Left ventricle myocardium superior (tissue), 1 donor: ENCODE results near the gene ENTPD3. TPM values are rescaled to one million over a fixed set of nuclear protein-coding genes. Genes with fewer than 3 reads are reported as not detected.

Experiments used
- ATAC-seq: fragments of 200-7000 bp; cut with Tn5 transposase; one replicate; pipeline ENCODE4 v1.9.1; 2020; ENCODE audit warnings: mild to moderate bottlenecking, moderate library complexity
- DNase-seq: peaks from one replicate; pipeline ENCODE4 v3.0.0-alpha.2; 2020
- intact Hi-C: fragments of 100-400 bp; cut with micrococcal nuclease; formaldehyde crosslinking; loops from one replicate; pipeline ENCODE4 v1.11.0; 2022
- long read RNA-seq: library from polyadenylated mRNA; unstranded; transcript quantifications from one replicate; pipeline ENCODE4 v2.0.0, GENCODE V29; 2021
- total RNA-seq: library from RNA; stranded (reverse); fragmentation: NEBNext Ultra II Directional; extraction: Animal tissue kit (Norgen Biotek cat#: 25700); gene quantifications from one replicate; pipeline ENCODE4 v1.2.1, GENCODE V29; 2021
- donor health status: DM: no; HTN: yes; CAD: no; lungs with severe emphysema.

The ENTPD3 gene
- total RNA-seq: 0.12 TPM
- long read RNA-seq: 0 reads

DNA sequence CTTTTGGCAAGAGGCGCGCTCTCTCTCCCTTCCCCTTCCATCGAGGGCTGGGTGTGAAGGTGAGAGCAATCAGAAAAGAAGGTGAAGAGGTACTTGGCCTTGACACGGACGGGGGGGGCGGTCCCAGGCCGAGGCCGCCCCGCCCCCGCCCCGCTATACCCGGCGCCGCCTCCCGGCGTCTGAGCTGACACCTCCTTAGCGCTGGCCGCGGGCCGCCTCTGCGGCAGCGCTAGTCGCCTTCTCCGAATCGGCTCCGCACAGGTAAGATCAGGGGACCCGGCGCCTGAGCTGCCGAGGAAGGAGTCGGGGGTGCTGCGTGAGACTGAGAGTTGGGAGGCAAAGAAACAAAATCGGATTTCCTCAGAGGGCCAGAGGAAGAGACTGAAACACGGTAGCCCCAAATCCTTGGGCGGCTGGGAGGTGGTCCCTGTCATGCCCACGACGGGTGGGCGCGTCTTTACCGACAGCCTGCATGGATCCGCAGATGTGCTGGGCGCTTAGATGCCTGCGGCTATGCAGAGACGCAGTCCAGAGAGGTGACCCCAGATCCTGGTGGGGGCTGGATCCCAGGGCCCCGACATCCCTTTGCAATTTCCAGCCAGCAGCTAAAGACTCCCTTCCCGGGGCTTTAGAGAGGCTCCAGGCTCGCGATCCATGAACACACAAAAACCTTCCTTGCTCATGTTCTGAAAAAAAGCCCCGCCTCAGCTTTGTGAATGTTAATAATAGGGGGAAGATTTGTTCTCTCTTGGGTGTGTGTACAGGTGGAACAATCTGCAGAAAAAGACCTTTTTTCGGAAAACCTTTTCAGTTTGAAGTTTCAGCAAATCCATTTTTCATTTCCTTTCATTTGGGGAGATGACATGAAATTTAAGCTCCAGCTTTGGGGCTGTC is at the start of gene ENTPD3:
Gene ENTPD3, plus strand, starts transcription at position 184 of the 894 bp plus-strand sequence. CDS start 874 bp downstream, outside the sequence.
- peak; percentile 85 for ATAC-seq
- peak; percentile 52 for DNase-seq
- intact Hi-C loops: no loop called here

DNA sequence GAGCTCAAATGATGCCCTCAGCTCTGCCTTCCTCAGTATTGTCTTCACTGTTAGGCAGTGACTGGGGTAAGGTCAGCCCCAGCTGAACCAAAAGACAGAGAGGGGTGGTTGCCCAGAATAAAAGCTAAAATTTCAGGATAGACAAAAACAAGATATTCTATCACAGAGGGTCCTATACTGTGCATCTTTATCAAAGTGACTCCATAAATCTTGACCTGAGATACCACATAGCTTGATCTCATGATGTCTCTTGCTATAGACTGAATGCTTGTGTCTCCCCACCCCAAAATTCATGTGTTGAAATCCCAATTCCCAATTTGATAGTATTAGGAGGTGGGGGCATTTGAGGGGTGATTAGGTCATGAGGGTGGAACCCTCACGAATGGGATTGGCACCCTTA is 47.1 kb upstream of the ENTPD3 start:
- ATAC-seq (no peak), DNase-seq (no peak)
- intact Hi-C loops: loop anchor here (10.0 kb wide), 1 partner anchor 1515 kb away; no protein-coding TSS in a partner anchor

- DNase-seq (no peak), ATAC-seq (no peak)
- intact Hi-C loops: loop anchor here (10.0 kb wide), 1 partner anchor 1514 kb away; no protein-coding TSS in a partner anchor
Measured at GRCh38 chr3:40340541-40341170, 46.3 kb upstream of the ENTPD3 start.

DNA sequence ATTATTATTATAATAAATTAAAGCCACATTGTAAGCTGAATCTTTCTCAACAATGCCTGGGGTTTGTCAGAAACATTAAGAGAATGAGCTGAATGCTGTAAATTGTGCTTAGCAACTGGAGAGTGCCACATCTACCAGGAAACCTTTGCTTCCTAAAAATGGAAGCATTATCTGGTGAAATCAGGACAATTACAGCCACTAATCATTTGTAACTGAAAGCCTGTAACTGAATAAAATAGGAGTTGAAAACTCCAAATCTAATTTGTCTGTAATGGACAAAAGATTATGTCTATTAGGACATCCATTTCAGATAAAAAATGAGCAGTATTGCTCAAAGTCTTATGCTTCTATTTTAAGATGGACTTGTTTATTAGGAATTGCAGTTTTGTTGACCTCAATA is 45.3 kb upstream of the ENTPD3 start:
- intact Hi-C loops: loop anchor here (10.0 kb wide), 1 partner anchor 1513 kb away; no protein-coding TSS in a partner anchor
- no peak for DNase-seq
- ATAC-seq: no peak

DNA sequence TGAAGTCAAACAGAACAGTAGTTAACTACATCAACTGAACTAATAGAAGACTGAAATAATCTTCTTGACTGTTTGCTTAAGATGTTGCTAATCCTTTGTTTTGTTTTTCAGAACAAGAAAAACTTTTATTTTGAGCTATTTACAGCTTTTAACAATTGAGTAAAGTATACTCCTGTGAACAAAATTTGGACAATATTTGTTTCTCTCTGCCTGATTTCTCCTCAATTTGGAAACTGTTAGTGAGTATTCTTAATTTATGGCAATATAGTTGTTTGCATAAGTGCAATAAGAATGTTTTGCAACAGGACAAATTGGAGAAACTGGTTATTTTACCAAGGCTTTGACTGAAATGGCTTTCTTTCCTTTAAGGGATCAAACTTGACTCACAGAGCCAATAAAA is 36.5 kb upstream of the ENTPD3 start:
- DNase-seq (no peak), ATAC-seq (no peak)
- intact Hi-C loops: no loop called here

- DNase-seq (no peak), ATAC-seq (no peak)
- intact Hi-C loops: no loop called here
Measured at GRCh38 chr3:40355410-40355809, 31.6 kb upstream of the ENTPD3 start.

DNA sequence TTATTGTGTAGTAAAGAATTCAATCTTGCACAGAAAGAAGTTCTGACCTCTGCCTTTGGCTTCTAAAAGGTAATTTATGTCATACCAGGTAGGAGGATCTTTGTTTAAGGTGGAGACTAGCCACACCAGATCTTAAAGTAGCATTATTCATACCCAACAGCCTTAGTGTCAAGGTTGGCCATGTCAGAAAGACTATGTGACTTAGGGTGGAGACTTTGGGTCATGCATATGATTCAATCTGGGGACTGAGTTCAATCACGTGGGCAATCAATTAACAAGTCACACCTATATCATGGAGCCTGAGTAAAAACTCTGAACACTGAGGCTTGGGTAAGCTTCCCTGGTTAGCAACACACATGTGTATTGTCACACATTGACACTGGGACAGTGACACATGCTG is 28.5 kb upstream of the ENTPD3 start:
- intact Hi-C loops: no loop called here
- no peak for ATAC-seq
- DNase-seq: no peak

DNA sequence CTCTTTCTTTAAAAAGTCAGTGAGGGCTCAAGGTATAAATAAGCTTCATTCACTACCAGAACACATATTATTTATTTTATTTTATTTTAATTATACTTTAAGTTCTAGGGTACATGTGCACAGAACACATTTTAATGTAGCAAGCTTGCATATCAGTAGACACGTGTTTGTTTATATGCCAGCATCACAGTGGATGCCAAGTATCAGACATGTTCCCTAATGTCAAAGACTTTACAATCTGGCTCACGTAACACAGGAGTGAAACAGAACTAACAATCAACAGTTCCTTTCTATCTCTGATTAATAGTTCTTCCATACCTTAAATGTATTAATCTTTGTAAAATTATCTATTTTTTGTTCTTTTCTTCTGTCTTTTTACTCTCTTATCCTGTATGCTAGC is 23.3 kb upstream of the ENTPD3 start:
- intact Hi-C loops: no loop called here
- DNase-seq (no peak), ATAC-seq (peak; percentile 33)

DNA sequence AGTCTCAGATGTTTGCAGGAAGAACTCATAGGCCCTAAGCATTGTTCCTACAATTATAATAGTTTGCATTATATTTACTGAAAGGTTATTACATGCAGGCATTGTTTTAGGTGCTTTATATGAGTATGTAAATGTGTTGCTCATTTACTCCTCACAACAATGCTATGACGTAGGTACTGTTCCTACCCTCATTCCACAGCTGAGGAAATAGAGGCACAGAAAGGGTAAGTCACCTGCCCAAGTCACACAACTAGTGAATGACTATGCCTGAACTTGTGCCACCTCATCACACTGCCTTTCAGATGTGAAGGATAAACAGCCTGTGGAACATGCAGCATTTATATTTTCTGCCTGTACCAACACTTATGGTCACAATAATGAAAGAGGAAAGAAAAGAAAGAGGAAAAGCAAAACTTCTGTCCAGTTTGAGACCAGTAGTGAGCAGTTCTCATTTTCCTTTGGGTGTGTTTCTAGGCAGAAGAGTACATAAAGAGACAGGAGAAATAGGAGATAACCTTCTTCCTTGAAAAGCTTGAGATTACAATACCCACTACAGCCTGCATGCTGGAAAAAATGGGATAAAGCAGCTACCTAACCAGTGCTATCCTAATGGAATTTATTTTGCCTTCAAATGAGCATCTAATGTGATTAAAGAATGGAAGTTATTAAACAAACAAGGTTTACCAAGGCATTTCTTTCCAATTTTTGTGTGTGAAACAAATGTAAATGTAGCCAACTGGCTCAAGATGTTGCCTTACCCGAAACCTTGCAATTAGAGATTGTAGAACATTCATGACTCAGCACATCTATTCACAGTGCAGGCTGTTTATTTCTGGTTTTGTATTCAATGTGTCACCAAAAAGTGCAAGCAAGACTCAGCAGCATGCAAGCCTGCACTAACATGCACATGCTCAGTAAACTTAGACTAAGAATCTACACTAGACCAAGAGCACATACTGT is 20.5 kb upstream of the ENTPD3 start:
- no peak for DNase-seq
- intact Hi-C loops: no loop called here
- ATAC-seq: peak; percentile 12

DNA sequence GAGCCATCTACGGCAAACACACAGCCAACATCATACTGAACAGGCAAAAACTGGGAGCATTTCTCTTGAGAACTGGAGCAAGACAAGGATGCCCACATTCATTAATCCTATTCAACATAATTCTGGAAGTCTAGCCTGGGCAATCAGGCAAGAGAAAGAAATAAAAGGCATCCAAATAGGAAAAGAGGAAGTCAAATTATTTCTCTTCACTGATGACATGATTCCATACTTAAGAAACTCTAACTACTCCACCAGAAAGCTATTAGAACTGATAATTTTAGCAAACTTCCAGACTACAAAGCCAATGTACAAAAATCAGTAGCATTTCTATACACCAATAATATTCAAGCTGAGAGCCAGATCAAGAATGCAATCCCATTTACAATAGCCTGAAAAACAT is 17.3 kb upstream of the ENTPD3 start:
- ATAC-seq (no peak), DNase-seq (no peak)
- intact Hi-C loops: no loop called here

DNA sequence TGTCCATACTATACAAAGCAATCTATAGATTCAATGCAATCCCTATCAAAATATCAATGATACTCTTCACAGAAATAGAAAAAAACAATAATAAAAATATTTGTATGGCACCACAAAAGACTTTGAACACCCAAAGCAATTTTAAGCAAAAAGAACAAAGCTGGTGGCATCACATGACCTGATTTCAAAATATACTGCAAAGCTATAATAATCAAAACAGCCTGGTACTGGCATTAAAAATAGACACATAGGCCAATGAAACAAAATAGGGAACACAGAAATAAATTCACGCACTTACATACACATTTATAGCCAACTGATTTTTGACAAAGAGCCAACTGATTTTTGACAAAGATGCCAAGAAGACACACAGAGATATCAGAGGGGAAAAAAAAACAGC is 9.2 kb upstream of the ENTPD3 start:
- ATAC-seq: no peak
- DNase-seq: no peak
- intact Hi-C loops: no loop called here

DNA sequence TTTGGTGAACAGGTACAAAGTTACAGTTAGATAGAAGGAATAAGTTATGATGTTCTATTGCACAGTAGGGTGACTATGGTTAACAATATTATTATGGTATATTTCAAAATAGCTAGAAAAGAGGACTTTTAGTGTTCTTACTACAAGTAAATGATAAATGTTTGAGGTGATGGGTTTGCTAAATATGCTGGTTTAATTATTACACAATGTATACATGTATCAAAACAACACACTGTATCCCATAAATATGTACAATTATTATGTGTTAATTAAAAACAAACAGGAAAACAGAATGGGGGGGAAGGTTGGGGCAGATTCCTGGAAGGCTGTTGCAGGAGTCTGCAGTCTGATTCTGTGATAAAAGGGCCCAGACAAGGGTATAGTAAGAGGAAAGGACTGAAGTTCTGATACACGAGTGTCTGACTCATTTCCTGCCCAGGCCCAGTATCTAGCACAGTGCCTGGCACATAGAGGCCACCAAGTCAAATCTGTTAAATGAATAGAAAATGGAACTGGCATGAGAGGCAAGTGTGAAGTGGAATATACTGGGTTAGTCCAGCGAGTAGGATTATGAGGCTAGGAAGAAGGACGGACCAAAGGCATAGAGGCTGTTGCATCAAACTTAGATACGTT is 7.2 kb upstream of the ENTPD3 start:
- intact Hi-C loops: no loop called here
- no peak for ATAC-seq

DNA sequence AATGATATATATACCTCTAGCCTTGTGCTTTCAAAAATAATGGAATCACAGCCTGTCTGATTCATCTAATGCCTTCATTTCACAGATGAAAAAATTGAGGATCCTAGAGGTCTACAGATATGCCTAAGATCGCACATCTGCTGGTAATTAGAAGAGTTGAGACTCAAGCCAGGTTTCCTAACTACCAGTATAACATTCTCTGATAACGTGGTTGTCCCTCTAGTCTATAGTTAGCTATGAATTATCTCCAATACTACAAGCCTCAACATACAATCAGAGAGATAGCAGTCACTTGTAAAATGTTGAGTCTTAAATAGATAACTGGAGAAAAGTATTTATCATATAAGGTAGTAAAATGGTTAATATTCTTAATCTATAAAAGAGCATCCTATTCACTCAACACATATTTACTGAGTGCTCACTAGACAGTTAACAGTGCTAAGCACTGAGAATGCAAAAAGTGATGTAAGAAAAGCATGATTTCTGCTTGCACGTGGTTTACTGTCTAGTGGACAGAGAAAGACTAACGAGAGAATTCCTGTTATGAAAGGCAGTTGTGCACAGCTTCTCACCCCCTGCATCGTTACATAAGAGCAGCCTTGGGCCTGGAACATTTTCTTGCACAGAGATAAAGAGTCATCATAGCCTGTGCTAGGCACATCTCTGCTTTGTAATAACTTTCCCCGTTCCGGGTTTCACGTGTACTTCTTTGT is 4.9 kb upstream of the ENTPD3 start:
- DNase-seq (no peak), ATAC-seq (no peak)
- intact Hi-C loops: no loop called here

More for the DNA sequence above, 7.2 kb upstream of the ENTPD3 start:
- no peak for DNase-seq

DNA sequence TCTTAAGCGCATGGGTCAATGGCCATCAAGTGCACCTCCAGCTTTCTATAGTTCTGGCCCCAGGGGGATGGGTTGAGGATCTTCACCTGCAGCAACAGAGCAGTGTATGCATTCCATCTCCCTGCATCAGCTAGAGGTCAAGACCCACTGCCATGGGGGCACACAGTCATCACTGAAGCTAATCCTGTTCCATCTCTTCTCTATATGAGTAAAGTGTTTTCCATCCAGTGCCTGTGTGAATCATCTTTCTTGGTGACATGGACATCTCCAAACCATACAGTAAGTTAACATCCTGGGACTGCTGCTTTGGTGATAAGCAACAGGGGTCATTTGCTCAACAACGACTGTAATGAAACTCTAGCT is 4.4 kb upstream of the ENTPD3 start:
- ATAC-seq: no peak
- intact Hi-C loops: no loop called here
- DNase-seq: no peak

DNA sequence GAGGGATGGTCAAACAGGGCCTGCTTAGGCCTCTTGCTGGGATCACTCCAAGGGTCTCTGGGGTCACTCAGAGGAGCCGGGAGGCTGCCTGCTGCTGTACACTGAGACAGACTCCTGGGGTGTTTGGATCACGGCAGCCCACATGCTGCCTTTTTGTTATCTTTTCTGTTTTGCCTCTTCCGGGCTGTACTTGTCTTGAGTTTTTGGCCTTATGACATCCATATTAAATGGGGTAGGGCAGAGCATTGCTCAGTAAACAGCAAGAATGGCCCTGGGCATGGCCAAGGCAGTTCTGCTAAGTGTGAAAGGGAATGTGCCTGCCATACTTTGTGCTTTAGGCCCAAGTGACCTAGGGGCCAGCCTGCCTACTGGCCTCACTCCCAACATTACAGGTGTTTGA is 771 bp upstream of the ENTPD3 start:
- ATAC-seq (no peak), DNase-seq (no peak)
- intact Hi-C loops: no loop called here

GRCh38 chr3:40387895-40388254 is 891 bp downstream of the ENTPD3 start:
- intact Hi-C loops: no loop called here
- DNase-seq: no peak
- ATAC-seq: no peak

GRCh38 chr3:40396406-40396805 is 9.4 kb downstream of the ENTPD3 start:
- ATAC-seq (no peak), DNase-seq (no peak)
- intact Hi-C loops: no loop called here

DNA sequence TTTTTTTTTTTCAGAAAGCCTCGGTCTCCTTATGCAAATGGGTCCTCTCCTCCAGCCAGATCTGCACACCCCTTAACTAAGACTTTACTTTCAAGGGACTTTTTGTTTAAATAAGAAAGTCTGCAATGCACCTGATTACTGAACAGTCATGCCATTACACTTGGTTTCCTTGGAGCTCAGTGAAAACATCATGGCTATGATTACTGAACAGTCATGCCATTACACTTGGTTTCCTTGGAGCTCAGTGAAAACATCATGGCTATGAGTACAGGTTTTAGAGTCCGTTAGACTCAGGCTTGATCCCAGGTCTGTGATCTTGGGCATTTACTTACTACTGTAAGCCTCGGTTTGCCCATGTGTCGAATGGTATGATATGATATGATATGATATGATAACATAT is 10.1 kb downstream of the ENTPD3 start:
- intact Hi-C loops: no loop called here
- DNase-seq (no peak), ATAC-seq (no peak)

DNA sequence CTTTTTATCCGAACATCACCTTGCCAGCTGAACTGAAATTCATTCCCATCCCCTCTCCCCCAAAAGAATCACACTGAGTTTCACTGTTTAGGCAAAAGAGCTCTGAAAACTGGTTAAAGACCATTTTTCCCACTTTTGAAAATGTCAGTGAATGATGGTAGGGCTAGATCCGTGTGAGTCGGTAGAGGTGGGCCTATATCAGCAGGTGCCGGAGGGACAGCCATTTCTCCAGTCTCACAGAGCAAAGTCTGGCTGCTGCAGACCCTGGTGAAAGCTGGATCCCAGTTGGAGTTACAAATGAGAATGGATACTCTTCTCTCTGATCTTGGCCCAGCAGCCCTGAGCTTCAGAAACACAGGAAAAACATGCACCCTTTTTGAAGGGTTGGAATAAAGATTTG is 10.9 kb downstream of the ENTPD3 start:
- intact Hi-C loops: no loop called here
- ATAC-seq (no peak), DNase-seq (no peak)
